ENCODE data around the gene ACOT6. TPM values are rescaled to one million over a fixed set of nuclear protein-coding genes. Genes with fewer than 3 reads are reported as not detected.
A peak's percentile ranks its signal among the peaks of the same experiment; 100 is the strongest.
"Not testable (repeated sequence)": the region's sequence is repeated elsewhere in the genome, so short reads cannot be mapped to it uniquely, and the experiment has no call there.

The ACOT6 gene
- total RNA-seq, 4 donors from 2014 or later, result not detected

GRCh38 chr14:73627151-73627558 lies 14.8 kb downstream of the ACOT6 start:
- Histone ChIP-seq H3K4me3 (no peak overlapping the region), H3K9me3 (no peaks in the 10 kb centered on the region), H3K4me1 (no peaks in the 10 kb centered on the region), H3K36me3 (no peaks in the 10 kb centered on the region), H3K27me3 (no peaks in the 10 kb centered on the region), H3K27ac (replicated peaks in 1 of 4) (no peak overlapping the region)
- WGBS, result 96% methylated on average over 2 of the region's 2 CpGs
- DNase-seq (ENCODE audit: extremely low spot score), result no peak
- TF ChIP-seq EP300 (IDR thresholded peaks at IDR 0.05) (no peak), POLR2A (IDR thresholded peaks at IDR 0.05; ENCODE audit: low read depth) (no peak), CTCF (IDR thresholded peaks at IDR 0.05) (no peak), POLR2AphosphoS5 (IDR thresholded peaks at IDR 0.05) (no peak)
- intact Hi-C loops (cut with DNase I), result no loop called here

- TF ChIP-seq CTCF (IDR thresholded peaks at IDR 0.05), result no peak
- TF ChIP-seq POLR2A (IDR thresholded peaks at IDR 0.05; ENCODE audit: low read depth), result no peak
- no peak for TF ChIP-seq POLR2AphosphoS5 (IDR thresholded peaks at IDR 0.05)
- DNase-seq (ENCODE audit: extremely low spot score), result no peak
- 89% methylated on average over 10 of the region's 10 CpGs for WGBS
- no peaks in the 10 kb centered on the region for H3K9me3 ChIP-seq
- intact Hi-C loops (cut with DNase I), result no loop called here
- no peaks in the 10 kb centered on the region for H3K27me3 ChIP-seq
- peaks cover 5 to 25% (median 19%) of the 10 kb centered on the region in 4 donors for H3K4me1 ChIP-seq
- no peak overlapping the region for H3K27ac ChIP-seq (replicated peaks in 1 of 4)
- H3K36me3 ChIP-seq, result no peaks in the 10 kb centered on the region
- H3K4me3 ChIP-seq, result no peak overlapping the region
Observed at GRCh38 chr14:73630009-73630780, 17.9 kb downstream of the ACOT6 start.

GRCh38 chr14:73633116-73634010 lies 21.0 kb downstream of the ACOT6 start:
- peak; percentile 89 to 95 (median 93) for TF ChIP-seq CTCF (IDR thresholded peaks at IDR 0.05)
- TF ChIP-seq POLR2A (IDR thresholded peaks at IDR 0.05; ENCODE audit: low read depth), result no peak
- Histone ChIP-seq H3K27ac (replicated peaks in 1 of 4) (peak overlapping the region; percentile 66 to 83 (median 72)), H3K9me3 (no peaks in the 10 kb centered on the region), H3K4me1 (peaks cover 5 to 25% (median 19%) of the 10 kb centered on the region in 4 donors), H3K4me3 (peak overlapping the region; percentile 59 to 69 (median 66)), H3K27me3 (no peaks in the 10 kb centered on the region), H3K36me3 (no peaks in the 10 kb centered on the region)
- intact Hi-C loops (cut with DNase I), result loop anchor here (2.0 kb wide), 1 partner anchor 125 kb away; no protein-coding TSS in a partner anchor
- peak; percentile 93 for DNase-seq (ENCODE audit: extremely low spot score)
- WGBS, result 19% methylated on average over 34 of the region's 44 CpGs

GRCh38 chr14:73634011-73634833 lies 21.9 kb downstream of the ACOT6 start:
- intact Hi-C loops (cut with DNase I), result no loop called here
- H3K27me3 ChIP-seq, result no peaks in the 10 kb centered on the region
- DNase-seq (ENCODE audit: extremely low spot score), result no peak
- peak overlapping the region; percentile 59 to 69 (median 66) for H3K4me3 ChIP-seq
- no peaks in the 10 kb centered on the region for H3K36me3 ChIP-seq
- peak overlapping the region; percentile 66 to 83 (median 72) for H3K27ac ChIP-seq (replicated peaks in 1 of 4)
- peak; percentile 45 to 56 (median 51) for TF ChIP-seq CTCF (IDR thresholded peaks at IDR 0.05)
- no peak for TF ChIP-seq EP300 (IDR thresholded peaks at IDR 0.05)
- TF ChIP-seq POLR2AphosphoS5 (IDR thresholded peaks at IDR 0.05), result peak; percentile 15 to 34
- TF ChIP-seq POLR2A (IDR thresholded peaks at IDR 0.05; ENCODE audit: low read depth), result no peak
- WGBS, result 11% methylated on average over 21 of the region's 53 CpGs
- no peaks in the 10 kb centered on the region for H3K9me3 ChIP-seq
- H3K4me1 ChIP-seq, result peaks cover 5 to 25% (median 19%) of the 10 kb centered on the region in 4 donors

GRCh38 chr14:73636355-73636754 lies 24.0 kb downstream of the ACOT6 start:
- peaks cover 5 to 25% (median 19%) of the 10 kb centered on the region in 4 donors for H3K4me1 ChIP-seq
- H3K27me3 ChIP-seq; intact Hi-C loops (cut with DNase I); H3K9me3 ChIP-seq; H3K36me3 ChIP-seq; DNase-seq (ENCODE audit: extremely low spot score); H3K4me3 ChIP-seq; H3K27ac ChIP-seq (replicated peaks in 1 of 4): not testable (repeated sequence)
- WGBS, result 94% methylated on average over 10 of the region's 10 CpGs
